NCI-H1436 (cell line): ENCODE measurements around the gene IGFBP5.

Source experiments
- DNase-seq: peaks from one replicate; lab custom pipeline; 2025; lab: John Stamatoyannopoulos, UW

The IGFBP5 gene

GRCh38 chr2:216643986-216644659 is 51.2 kb downstream of the IGFBP5 start:
- DNase-seq = no peak

GRCh38 chr2:216637472-216637871 is 57.9 kb downstream of the IGFBP5 start:
- no peak for DNase-seq

- peak; percentile 36 for DNase-seq
These were observed 58.5 kb downstream of the IGFBP5 start for GRCh38 chr2:216636551-216637450.

GRCh38 chr2:216635701-216636550 is 59.4 kb downstream of the IGFBP5 start:
- DNase-seq = no peak

GRCh38 chr2:216635171-216635570 is 60.2 kb downstream of the IGFBP5 start:
- no peak for DNase-seq

GRCh38 chr2:216634370-216635148 is 60.8 kb downstream of the IGFBP5 start:
- peak; percentile 10 for DNase-seq

GRCh38 chr2:216633616-216634369 is 61.6 kb downstream of the IGFBP5 start:
- DNase-seq = no peak

- DNase-seq = peak; percentile 85
These were observed 62.3 kb downstream of the IGFBP5 start, which contains the start of gene IGFBP2 for GRCh38 chr2:216632952-216633615. IGFBP2 (plus strand) TSS chr2:216633420; CDS start chr2:216633524, 104 bp downstream.

- DNase-seq = peak; percentile 24
These were observed 62.9 kb downstream of the IGFBP5 start for GRCh38 chr2:216632346-216632951.

GRCh38 chr2:216629784-216630183 is 65.6 kb downstream of the IGFBP5 start:
- no peak for DNase-seq

GRCh38 chr2:216626875-216627245 is 68.5 kb downstream of the IGFBP5 start:
- no peak for DNase-seq

GRCh38 chr2:216626168-216626874 is 69.0 kb downstream of the IGFBP5 start:
- DNase-seq = no peak

GRCh38 chr2:216624251-216624650 is 71.1 kb downstream of the IGFBP5 start:
- DNase-seq = no peak

- DNase-seq = peak; percentile 64
These were observed 72.8 kb downstream of the IGFBP5 start for GRCh38 chr2:216622526-216622925.
